K562 (cell line): ENCODE data around the gene DEPP1. TPM values are rescaled to one million over a fixed set of nuclear protein-coding genes. Genes with fewer than 3 reads are reported as not detected.

Experiments
- ARID1B ChIP-seq: fragments of 450-650 bp; IDR thresholded peaks from 2 replicates; pipeline ENCODE4 v1.6.1; 2016; ENCODE audit warnings: antibody characterized with exemption, mild to moderate bottlenecking, inconsistent platforms
- CTBP1 ChIP-seq: fragments of 450-650 bp; IDR thresholded peaks from 2 replicates; pipeline ENCODE4 v1.6.1; 2016; ENCODE audit warnings: borderline replicate concordance
- CTCF ChIP-seq, 3 experiments: IDR thresholded peaks in 2 of 3; conservative IDR thresholded peaks in 1 of 3; 2 replicates each; pipeline ENCODE4 v1.5.1; 2011 to 2012; ENCODE audit warnings: low read length in 3 of 3, mild to moderate bottlenecking in 3 of 3, control low read depth in 2 of 3, improper control_type of control experiment in 1 of 3, inconsistent platforms in 1 of 3, low read depth in 1 of 3, mixed read lengths in 1 of 3, moderate library complexity in 1 of 3; ENCODE audit not compliant: insufficient read depth in 2 of 3
- ESRRA ChIP-seq: fragments of 450-650 bp; IDR thresholded peaks from 2 replicates; pipeline ENCODE4 v1.6.1; 2014; ENCODE audit warnings: low read depth, mild to moderate bottlenecking, moderate library complexity, borderline replicate concordance
- GABPB1 ChIP-seq: sonication (generic); formaldehyde crosslinking; IDR thresholded peaks from 2 replicates; pipeline ENCODE4 v1.8.0; 2022; ENCODE audit warnings: mild to moderate bottlenecking, missing genetic modification reagents
- KAT7 ChIP-seq: sonication (generic); formaldehyde crosslinking; IDR thresholded peaks from 2 replicates; pipeline ENCODE4 v1.8.0; 2022; ENCODE audit warnings: missing genetic modification reagents, mild to moderate bottlenecking, borderline replicate concordance
- MAZ ChIP-seq, 2 experiments: fragments of 450-650 bp in 1 of 2; sonication (generic) in 1 of 2; formaldehyde crosslinking; IDR thresholded peaks in 1 of 2; conservative IDR thresholded peaks in 1 of 2; 2 replicates each; pipeline versions ENCODE4 v1.4.0 to v1.5.0; 2020; ENCODE audit warnings: mild to moderate bottlenecking in 1 of 2, missing genetic modification reagents in 1 of 2
- MED1 ChIP-seq: sonication (generic); formaldehyde crosslinking; IDR thresholded peaks from 2 replicates; pipeline ENCODE4 v1.8.1; 2023; ENCODE audit warnings: missing genetic modification reagents, borderline replicate concordance
- NR2C2 ChIP-seq, 2 experiments: fragments of 200-800 bp in 1 of 2; sonication (Bioruptor generic) in 1 of 2; sonication (generic) in 1 of 2; formaldehyde crosslinking in 1 of 2; IDR thresholded peaks; 2 replicates each; pipeline versions ENCODE4 v1.6.1 to v1.8.0; 2016 to 2022; ENCODE audit warnings: mild to moderate bottlenecking in 1 of 2, missing compliant biosample characterization in 1 of 2, missing genetic modification characterization in 1 of 2, missing genetic modification reagents in 1 of 2
- NR2F6 ChIP-seq: fragments of 450-650 bp; formaldehyde crosslinking; IDR thresholded peaks from 2 replicates; pipeline ENCODE4 v1.4.0; 2020; ENCODE audit warnings: mild to moderate bottlenecking
- PHF20 ChIP-seq: fragments of 450-650 bp; IDR thresholded peaks from 2 replicates; pipeline ENCODE4 v1.6.1; 2018; ENCODE audit not compliant: partially characterized antibody
- PHF8 ChIP-seq: fragments of 200-600 bp; sonication (generic); IDR thresholded peaks from 2 replicates; pipeline ENCODE4 v1.6.1; 2012; ENCODE audit warnings: mixed run types, mild to moderate bottlenecking, inconsistent platforms, low read length, moderate library complexity, borderline replicate concordance
- POLR2G ChIP-seq: fragments of 200-400 bp; formaldehyde crosslinking; IDR thresholded peaks from 2 replicates; pipeline ENCODE4 v1.6.1; 2017; ENCODE audit warnings: low read depth, mild to moderate bottlenecking, antibody characterized with exemption, low read length, moderate library complexity
- RCOR1 ChIP-seq, 2 experiments: IDR thresholded peaks; 2 replicates each; pipeline ENCODE4 v1.6.1; 2012; ENCODE audit warnings: low read depth in 2 of 2, low read length in 2 of 2, borderline replicate concordance in 1 of 2, improper control_type of control experiment in 1 of 2
- SMAD4 ChIP-seq: fragments of 250-450 bp; sonication (Bioruptor Pico); conservative IDR thresholded peaks from 2 replicates; pipeline ENCODE4 v1.8.0; 2021; ENCODE audit warnings: inconsistent platforms, mild to moderate bottlenecking, moderate library complexity
- TAF1 ChIP-seq: IDR thresholded peaks from 2 replicates; pipeline ENCODE4 v1.6.1; 2011; ENCODE audit warnings: mild to moderate bottlenecking, low read length, moderate library complexity; ENCODE audit not compliant: insufficient read depth, control insufficient read depth, severe bottlenecking; ENCODE audit errors: extremely low read depth
- TARDBP ChIP-seq: fragments of 450-650 bp; IDR thresholded peaks from 2 replicates; pipeline ENCODE4 v1.6.1; 2016
- TCF3 ChIP-seq: sonication (generic); formaldehyde crosslinking; IDR thresholded peaks from 2 replicates; pipeline ENCODE4 v1.4.0; 2020; ENCODE audit warnings: mild to moderate bottlenecking, missing genetic modification reagents
- ZBTB2 ChIP-seq: fragments of 450-650 bp; IDR thresholded peaks from 2 replicates; pipeline ENCODE4 v1.6.1; 2016; ENCODE audit warnings: antibody characterized with exemption
- ZFX ChIP-seq: sonication (generic); formaldehyde crosslinking; IDR thresholded peaks from 2 replicates; pipeline ENCODE4 v1.8.0; 2022; ENCODE audit warnings: mild to moderate bottlenecking, missing genetic modification reagents, moderate library complexity
- polyA plus RNA-seq, 8 experiments: library from polyadenylated mRNA; depleted of rRNA in 4 of 8; stranded (reverse) in 5 of 8; unstranded in 3 of 8; fragments of >200 nt; fragmentation: Nextera tagmentation in 2 of 8; fragmentation: Illumina TruSeq in 1 of 8; extraction: Ambion mirVana in 2 of 8; extraction: Trizol in 1 of 8; gene quantifications; 2 replicates each; pipeline versions ENCODE4 v1.2.1 to v1.2.3, GENCODE V29; 2011 to 2014; ENCODE audit warnings: inconsistent platforms in 1 of 8, missing spikeins in 1 of 8
- total RNA-seq, 7 experiments: library from RNA; depleted of rRNA in 6 of 7; stranded (reverse); fragments of >200 nt in 6 of 7; fragmentation: Illumina TruSeq in 2 of 7; extraction: Trizol in 2 of 7; gene quantifications; 2 replicates each; pipeline versions ENCODE4 v1.2.1 to v1.2.3, GENCODE V29; 2011 to 2021; ENCODE audit warnings: low replicate concordance in 1 of 7
- TF ChIP-seq, protein P1 (sequence below): fragments of 200-800 bp; sonication (Bioruptor generic); IDR thresholded peaks from 2 replicates; pipeline ENCODE4 v1.6.1; 2017; ENCODE audit warnings: missing genetic modification characterization, missing compliant biosample characterization

Gene DEPP1
- total and polyA plus RNA-seq, 9 of the 15 experiments (the other 6 are each of a cell fraction or from before 2014, with no cell fraction given) = 0.04 to 0.54 (median 0.20) TPM; not detected in 1

DNA sequence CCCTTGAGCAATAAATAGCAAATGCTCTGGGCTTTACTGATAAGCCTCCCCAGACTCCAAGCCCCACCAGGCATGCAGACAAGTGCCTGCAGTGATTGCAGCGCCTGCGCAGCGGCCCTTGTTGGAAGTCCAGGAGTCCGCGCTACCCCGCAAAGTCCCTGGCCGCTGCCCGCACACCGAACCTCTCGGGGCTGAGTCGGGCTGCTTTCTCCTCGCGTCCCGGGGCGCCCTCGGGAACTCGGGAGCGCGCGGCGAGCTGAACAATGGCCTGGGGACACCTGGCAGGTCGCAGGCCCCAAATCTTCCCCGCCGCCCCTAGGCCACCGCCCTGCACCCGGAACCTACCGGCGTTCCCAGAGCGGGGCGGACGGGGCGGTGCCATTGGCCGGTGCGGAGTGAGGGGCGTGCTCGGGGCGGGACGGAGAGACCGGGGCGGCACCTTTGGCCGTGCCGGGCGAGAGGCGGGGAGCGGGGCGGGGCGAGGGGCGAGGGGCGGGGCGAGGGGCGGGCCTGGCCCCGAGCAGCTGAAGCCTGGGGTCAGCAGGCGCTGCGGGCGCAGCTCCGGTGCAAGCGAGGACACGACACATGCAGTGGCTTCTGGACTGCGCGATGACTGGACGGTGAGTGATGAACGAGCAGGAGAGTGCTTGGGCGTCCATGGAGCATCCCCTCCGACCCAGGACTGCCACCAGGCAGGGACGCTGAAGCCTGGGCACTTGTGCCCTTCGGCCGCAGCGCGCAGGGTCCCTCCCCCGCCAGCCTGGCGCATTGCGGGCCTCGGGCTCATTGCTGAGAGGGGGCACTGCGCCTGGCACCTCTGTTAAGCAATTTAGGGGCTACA is 19.1 kb downstream of the DEPP1 start, which contains the start of gene RASSF4 (continued):
- no peak for TF ChIP-seq NR2C2 (CRISPR knock-in tag; IDR thresholded peaks at IDR 0.05)
- TF ChIP-seq NR2C2 (tag; IDR thresholded peaks at IDR 0.05) = peak; percentile 57
- TF ChIP-seq POLR2G = peak; percentile 77
- peak; percentile 80 for TF ChIP-seq PHF8
- TF ChIP-seq KAT7 = no peak
- TF ChIP-seq CTBP1 = peak; percentile 78; the same call in 1 of the 2 replicates
- peak; percentile 61 to 65; a peak in 2 of 4 replicates for TF ChIP-seq MAZ (CRISPR knock-in tag; conservative IDR thresholded peaks at IDR 0.05 in 1 of 2, IDR thresholded peaks at IDR 0.05 in 1 of 2)
- 0 out of 2 replicates have a peak, but pooled peaks have one; percentile 87 for TF ChIP-seq TARDBP
- peak; percentile 86 for TF ChIP-seq PHF20
- peak; percentile 93 to 97 for TF ChIP-seq RCOR1 (IDR thresholded peaks at IDR 0.05; ENCODE audit: borderline replicate concordance in 1 of 2, low read depth in 2 of 2, low read length in 2 of 2)
- TF ChIP-seq, protein P1, sequence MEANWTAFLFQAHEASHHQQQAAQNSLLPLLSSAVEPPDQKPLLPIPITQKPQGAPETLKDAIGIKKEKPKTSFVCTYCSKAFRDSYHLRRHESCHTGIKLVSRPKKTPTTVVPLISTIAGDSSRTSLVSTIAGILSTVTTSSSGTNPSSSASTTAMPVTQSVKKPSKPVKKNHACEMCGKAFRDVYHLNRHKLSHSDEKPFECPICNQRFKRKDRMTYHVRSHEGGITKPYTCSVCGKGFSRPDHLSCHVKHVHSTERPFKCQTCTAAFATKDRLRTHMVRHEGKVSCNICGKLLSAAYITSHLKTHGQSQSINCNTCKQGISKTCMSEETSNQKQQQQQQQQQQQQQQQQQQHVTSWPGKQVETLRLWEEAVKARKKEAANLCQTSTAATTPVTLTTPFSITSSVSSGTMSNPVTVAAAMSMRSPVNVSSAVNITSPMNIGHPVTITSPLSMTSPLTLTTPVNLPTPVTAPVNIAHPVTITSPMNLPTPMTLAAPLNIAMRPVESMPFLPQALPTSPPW (CRISPR knock-in tag) = peak; percentile 60
- peak; percentile 77 for TF ChIP-seq SMAD4
- peak; percentile 89 for TF ChIP-seq ZFX (CRISPR knock-in tag)
- no peak for TF ChIP-seq TAF1
- no peak for TF ChIP-seq MED1 (CRISPR knock-in tag)
- TF ChIP-seq NR2F6 (CRISPR knock-in tag) = no peak
- TF ChIP-seq ZBTB2 = no peak; the same call in 1 of the 2 replicates
- peak; percentile 62; the same call in 1 of the 2 replicates for TF ChIP-seq GABPB1 (CRISPR knock-in tag)
- TF ChIP-seq TCF3 (CRISPR knock-in tag) = peak; percentile 59
- TF ChIP-seq ARID1B = peak; percentile 60
- TF ChIP-seq ESRRA = 0 out of 2 replicates have a peak, but pooled peaks have one; percentile 32
- no peak for TF ChIP-seq CTCF (IDR thresholded peaks at IDR 0.05 in 2 of 3, conservative IDR thresholded peaks at IDR 0.05 in 1 of 3; ENCODE audit: insufficient read depth in 2 of 3, low read depth in 1 of 3, low read length in 3 of 3)
